Measurements from ENCODE around the gene SH2B3.
A peak's percentile ranks its signal among the peaks of the same experiment; 100 is the strongest.

Gene SH2B3

GRCh38 chr12:111444314-111444924, 38.7 kb downstream of the SH2B3 start:
- no peak for DNase-seq (ENCODE audit: low read depth)

GRCh38 chr12:111444925-111445725, 39.4 kb downstream of the SH2B3 start:
- peak; percentile 34 for DNase-seq (ENCODE audit: low read depth)

GRCh38 chr12:111445726-111446581, 40.2 kb downstream of the SH2B3 start:
- no peak for DNase-seq (ENCODE audit: low read depth)

GRCh38 chr12:111446631-111447570, 41.2 kb downstream of the SH2B3 start:
- DNase-seq (ENCODE audit: low read depth) = no peak

GRCh38 chr12:111447571-111448265, 42.0 kb downstream of the SH2B3 start:
- DNase-seq (ENCODE audit: low read depth) = no peak

GRCh38 chr12:111448266-111448830, 42.6 kb downstream of the SH2B3 start:
- DNase-seq (ENCODE audit: low read depth) = no peak

GRCh38 chr12:111448846-111449790, 43.4 kb downstream of the SH2B3 start:
- no peak for DNase-seq (ENCODE audit: low read depth)

GRCh38 chr12:111450676-111451075, 45.0 kb downstream of the SH2B3 start:
- DNase-seq (ENCODE audit: low read depth) = no peak

GRCh38 chr12:111451232-111451631, 45.5 kb downstream of the SH2B3 start:
- DNase-seq (ENCODE audit: low read depth) = no peak

- DNase-seq (ENCODE audit: low read depth) = no peak
These were observed 46.0 kb downstream of the SH2B3 start for GRCh38 chr12:111451649-111452129.

- no peak for DNase-seq (ENCODE audit: low read depth)
These were observed 47.6 kb downstream of the SH2B3 start for GRCh38 chr12:111453071-111453989.

- no peak for DNase-seq (ENCODE audit: low read depth)
These were observed 48.6 kb downstream of the SH2B3 start for GRCh38 chr12:111454311-111454710.

GRCh38 chr12:111454716-111455447, 49.2 kb downstream of the SH2B3 start:
- no peak for DNase-seq (ENCODE audit: low read depth)

GRCh38 chr12:111455448-111456320, 50.0 kb downstream of the SH2B3 start:
- no peak for DNase-seq (ENCODE audit: low read depth)

GRCh38 chr12:111457071-111457470, 51.3 kb downstream of the SH2B3 start:
- no peak for DNase-seq (ENCODE audit: low read depth)

GRCh38 chr12:111457577-111457976, 51.9 kb downstream of the SH2B3 start:
- DNase-seq (ENCODE audit: low read depth) = no peak

Measured in stimulated activated CD8-positive, alpha-beta memory T cell treated with anti-CD3 and anti-CD28 coated beads, Interleukin-15, amount 100 ng/mL, for 24 hours (primary cell).